Myocyte (in vitro differentiated cells): ENCODE measurements around the gene ABCC9. TPM values are rescaled to one million over a fixed set of nuclear protein-coding genes. Genes with fewer than 3 reads are reported as not detected.
"Not testable (repeated sequence)": the region's sequence is repeated elsewhere in the genome, so short reads cannot be mapped to it uniquely, and the experiment has no call there.

Experiments
- DNase-seq: peaks from one replicate; pipeline ENCODE4 v3.0.0-alpha.2; 2012; ENCODE audit warnings: low read depth
- total RNA-seq: library from RNA; depleted of rRNA; stranded (reverse); fragments of >200 nt; gene quantifications from 2 replicates; pipeline ENCODE4 v1.2.3, GENCODE V29; 2014

ABCC9 gene
- total RNA-seq, 1 donor from 2014 or later, result 18.5 TPM

- DNase-seq, result no peak
Observed at GRCh38 chr12:21934173-21934572, 7.1 kb downstream of the ABCC9 start.

- no peak for DNase-seq
Observed at GRCh38 chr12:21933656-21934055, 7.6 kb downstream of the ABCC9 start.

- not testable (repeated sequence) for DNase-seq
Observed at GRCh38 chr12:21929972-21930371, 11.3 kb downstream of the ABCC9 start.

- no peak for DNase-seq
Observed at GRCh38 chr12:21925296-21925913, 15.8 kb downstream of the ABCC9 start.

GRCh38 chr12:21921436-21921835, 19.8 kb downstream of the ABCC9 start:
- DNase-seq, result no peak

GRCh38 chr12:21918456-21918855, 22.8 kb downstream of the ABCC9 start:
- no peak for DNase-seq

GRCh38 chr12:21913823-21914222, 27.4 kb downstream of the ABCC9 start:
- no peak for DNase-seq

GRCh38 chr12:21912318-21912717, 28.9 kb downstream of the ABCC9 start:
- DNase-seq, result no peak

- DNase-seq, result no peak
Observed at GRCh38 chr12:21911832-21912231, 29.4 kb downstream of the ABCC9 start.

GRCh38 chr12:21910657-21911056, 30.6 kb downstream of the ABCC9 start:
- DNase-seq, result no peak

- DNase-seq, result no peak
Observed at GRCh38 chr12:21907948-21908837, 33.0 kb downstream of the ABCC9 start.

GRCh38 chr12:21906919-21907493, 34.2 kb downstream of the ABCC9 start:
- no peak for DNase-seq

GRCh38 chr12:21899532-21899931, 41.7 kb downstream of the ABCC9 start:
- not testable (repeated sequence) for DNase-seq

GRCh38 chr12:21895651-21896050, 45.6 kb downstream of the ABCC9 start:
- no peak for DNase-seq

- no peak for DNase-seq
Observed at GRCh38 chr12:21894792-21895595, 46.2 kb downstream of the ABCC9 start.

- no peak for DNase-seq
Observed at GRCh38 chr12:21893924-21894323, 47.3 kb downstream of the ABCC9 start.

- DNase-seq, result no peak
Observed at GRCh38 chr12:21892341-21892740, 48.9 kb downstream of the ABCC9 start.

GRCh38 chr12:21891751-21892217, 49.4 kb downstream of the ABCC9 start:
- DNase-seq, result no peak

GRCh38 chr12:21888276-21888863, 52.9 kb downstream of the ABCC9 start:
- no peak for DNase-seq

- no peak for DNase-seq
Observed at GRCh38 chr12:21884936-21885335, 56.3 kb downstream of the ABCC9 start.

GRCh38 chr12:21882635-21883034, 58.6 kb downstream of the ABCC9 start:
- DNase-seq, result no peak
